SH-SY5Y (cell line): Measurements from ENCODE around the gene PPA1.

Experiments used
- GATA2 ChIP-seq: IDR thresholded peaks from 2 replicates; pipeline ENCODE4 v1.6.1; 2011; ENCODE audit warnings: mild to moderate bottlenecking, low read depth, low read length
- GATA3 ChIP-seq: IDR thresholded peaks from 2 replicates; pipeline ENCODE4 v1.6.1; 2011; ENCODE audit warnings: low read depth, mild to moderate bottlenecking, low read length, moderate library complexity

DNA sequence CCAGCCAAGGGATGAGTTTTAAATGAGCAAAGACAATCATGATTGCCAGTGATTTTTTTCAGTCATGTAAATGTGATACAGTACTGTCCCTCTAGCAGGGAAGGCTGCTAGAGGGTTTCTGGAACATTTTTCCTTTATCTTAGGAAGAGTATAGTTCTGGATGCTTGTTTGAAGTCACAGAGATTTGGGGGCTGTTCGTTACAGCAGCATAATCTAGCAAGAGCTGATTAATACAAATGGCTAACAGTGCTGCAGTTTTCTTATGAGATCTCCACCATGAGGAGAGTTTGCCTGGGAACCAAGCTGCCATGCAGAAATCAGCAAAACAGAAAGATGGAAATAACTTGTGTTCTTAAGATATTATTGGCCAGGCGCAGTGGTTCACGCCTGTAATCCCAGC lies 7.9 kb upstream of the PPA1 start:
- TF ChIP-seq GATA2: no peak
- no peak for TF ChIP-seq GATA3
